ENCODE measurements around the gene TUBAL3. TPM values are rescaled to one million over a fixed set of nuclear protein-coding genes. Genes with fewer than 3 reads are reported as not detected.
"Not testable (repeated sequence)": the region's sequence is repeated elsewhere in the genome, so short reads cannot be mapped to it uniquely, and the experiment has no call there.

TUBAL3 gene
- total RNA-seq, 2 experiments from 2014 or later, result not detected

GRCh38 chr10:5413012-5413938 is 8.6 kb upstream of the TUBAL3 start:
- ATAC-seq, result peak; percentile 2

GRCh38 chr10:5412277-5412941 is 7.8 kb upstream of the TUBAL3 start, which contains the start of gene NET1:
Gene NET1, plus strand, starts transcription at chr10:5412557. Its CDS starts 136 bp downstream, at chr10:5412693.
- peak; percentile 85 for DNase-seq
- ATAC-seq, result peak; percentile 95
- Mint-ChIP-seq H3K9me3 (ENCODE audit: low read depth) (no peaks in the 10 kb centered on the region), H3K36me3 (peaks cover 19% of the 10 kb centered on the region), H3K4me1 (peaks cover 4% of the 10 kb centered on the region), H3K27me3 (peaks cover 25% of the 10 kb centered on the region), H3K27ac (peak within 1 kb of the TSS; percentile 44), H3K4me3 (no peak within 1 kb of the TSS)
- CTCF ChIA-PET, result interaction anchor here (1.4 to 1.7 kb wide), 3 partner anchors 21 to 563 kb away, joined by 3 to 7 read pairs (median 4); no protein-coding TSS in a partner anchor

More at GRCh38 chr10:5413012-5413938, 8.6 kb upstream of the TUBAL3 start:
- CTCF ChIA-PET, result interaction anchor here (0.6 to 1.7 kb wide), 3 partner anchors 20 to 564 kb away, joined by 4 to 7 read pairs (median 4); no protein-coding TSS in a partner anchor
- no peak overlapping the region for H3K27ac Mint-ChIP-seq
- H3K27me3 Mint-ChIP-seq, result peaks cover 19% of the 10 kb centered on the region
- H3K4me1 Mint-ChIP-seq, result peaks cover 4% of the 10 kb centered on the region
- no peak for DNase-seq
- H3K4me3 Mint-ChIP-seq, result no peak overlapping the region
- H3K36me3 Mint-ChIP-seq, result peaks cover 24% of the 10 kb centered on the region
- H3K9me3 Mint-ChIP-seq (ENCODE audit: low read depth), result peaks cover 3% of the 10 kb centered on the region

GRCh38 chr10:5411941-5412276 is 7.3 kb upstream of the TUBAL3 start:
- H3K9me3 Mint-ChIP-seq (ENCODE audit: low read depth), result no peaks in the 10 kb centered on the region
- H3K27ac Mint-ChIP-seq, result no peak overlapping the region
- no peak overlapping the region for H3K4me3 Mint-ChIP-seq
- peaks cover 14% of the 10 kb centered on the region for H3K36me3 Mint-ChIP-seq
- DNase-seq (no peak), ATAC-seq (no peak)
- peaks cover 25% of the 10 kb centered on the region for H3K27me3 Mint-ChIP-seq
- H3K4me1 Mint-ChIP-seq, result peaks cover 4% of the 10 kb centered on the region
- CTCF ChIA-PET, result interaction anchor here (1.0 to 1.4 kb wide), 2 partner anchors 29 to 562 kb away, joined by 3 to 7 read pairs; no protein-coding TSS in a partner anchor

GRCh38 chr10:5410787-5411186 is 6.2 kb upstream of the TUBAL3 start:
- H3K27ac Mint-ChIP-seq, ATAC-seq: not testable (repeated sequence)
- CTCF ChIA-PET, result interaction anchor here (1.0 to 1.5 kb wide), 2 partner anchors 561 to 596 kb away, joined by 3 to 7 read pairs; no protein-coding TSS in a partner anchor

GRCh38 chr10:5406918-5407317 is 2.3 kb upstream of the TUBAL3 start:
- DNase-seq, result no peak
- CTCF ChIA-PET, result no interaction called here
- no peak overlapping the region for H3K27ac Mint-ChIP-seq
- no peak overlapping the region for H3K4me3 Mint-ChIP-seq
- no peaks in the 10 kb centered on the region for H3K9me3 Mint-ChIP-seq (ENCODE audit: low read depth)
- peaks cover under 1% of the 10 kb centered on the region for H3K4me1 Mint-ChIP-seq
- H3K27me3 Mint-ChIP-seq, result peaks cover 33% of the 10 kb centered on the region
- H3K36me3 Mint-ChIP-seq, result peaks cover 2% of the 10 kb centered on the region
- no peak for ATAC-seq

More at GRCh38 chr10:5410787-5411186, 6.2 kb upstream of the TUBAL3 start:
- not testable (repeated sequence) for H3K36me3 Mint-ChIP-seq; DNase-seq; H3K4me3 Mint-ChIP-seq; H3K9me3 Mint-ChIP-seq (ENCODE audit: low read depth); H3K4me1 Mint-ChIP-seq
- H3K27me3 Mint-ChIP-seq, result peaks cover 28% of the 10 kb centered on the region

- no peaks in the 10 kb centered on the region for H3K9me3 Mint-ChIP-seq (ENCODE audit: low read depth)
- CTCF ChIA-PET, result no interaction called here
- H3K27ac Mint-ChIP-seq, result no peak overlapping the region
- H3K4me3 Mint-ChIP-seq, result no peak overlapping the region
- DNase-seq (no peak), ATAC-seq (no peak)
- peaks cover 25% of the 10 kb centered on the region for H3K27me3 Mint-ChIP-seq
- no peaks in the 10 kb centered on the region for H3K4me1 Mint-ChIP-seq
- peaks cover under 1% of the 10 kb centered on the region for H3K36me3 Mint-ChIP-seq
Measured at GRCh38 chr10:5402798-5403197, 1.8 kb downstream of the TUBAL3 start.

- Mint-ChIP-seq H3K4me1 (no peaks in the 10 kb centered on the region), H3K27ac (no peak overlapping the region), H3K27me3 (peaks cover 22% of the 10 kb centered on the region), H3K9me3 (ENCODE audit: low read depth) (no peaks in the 10 kb centered on the region), H3K36me3 (no peaks in the 10 kb centered on the region), H3K4me3 (no peak overlapping the region)
- no peak for DNase-seq
- no peak for ATAC-seq
- CTCF ChIA-PET, result no interaction called here
Measured at GRCh38 chr10:5400468-5401240, 4.0 kb downstream of the TUBAL3 start.

- Mint-ChIP-seq H3K36me3 (no peaks in the 10 kb centered on the region), H3K27ac (no peak overlapping the region), H3K9me3 (ENCODE audit: low read depth) (no peaks in the 10 kb centered on the region), H3K4me1 (no peaks in the 10 kb centered on the region), H3K27me3 (peaks cover 22% of the 10 kb centered on the region), H3K4me3 (no peak overlapping the region)
- CTCF ChIA-PET, result no interaction called here
- DNase-seq, result no peak
- no peak for ATAC-seq
Measured at GRCh38 chr10:5399332-5399731, 5.3 kb downstream of the TUBAL3 start.

GRCh38 chr10:5396556-5397300 is 7.9 kb downstream of the TUBAL3 start:
- Mint-ChIP-seq H3K27ac (no peak overlapping the region), H3K4me3 (no peak overlapping the region), H3K9me3 (ENCODE audit: low read depth) (peaks cover 2% of the 10 kb centered on the region), H3K27me3 (peaks cover 16% of the 10 kb centered on the region), H3K36me3 (no peaks in the 10 kb centered on the region), H3K4me1 (no peaks in the 10 kb centered on the region)
- DNase-seq (no peak), ATAC-seq (no peak)
- CTCF ChIA-PET, result no interaction called here

GRCh38 chr10:5395168-5395567 is 9.5 kb downstream of the TUBAL3 start:
- Mint-ChIP-seq H3K4me1 (no peaks in the 10 kb centered on the region), H3K27me3 (peaks cover 11% of the 10 kb centered on the region), H3K36me3 (peaks cover 7% of the 10 kb centered on the region), H3K27ac (no peak overlapping the region), H3K9me3 (ENCODE audit: low read depth) (peaks cover 14% of the 10 kb centered on the region), H3K4me3 (no peak overlapping the region)
- DNase-seq (no peak), ATAC-seq (no peak)
- CTCF ChIA-PET, result interaction anchor here (1.1 kb wide), 1 partner anchor 545 kb away, joined by 3 read pairs; no protein-coding TSS in a partner anchor

GRCh38 chr10:5393529-5393928 is 11.1 kb downstream of the TUBAL3 start:
- no peak for ATAC-seq
- Mint-ChIP-seq H3K9me3 (ENCODE audit: low read depth) (peaks cover 19% of the 10 kb centered on the region), H3K4me1 (no peaks in the 10 kb centered on the region), H3K36me3 (peaks cover 9% of the 10 kb centered on the region), H3K27ac (no peak overlapping the region), H3K27me3 (peaks cover 5% of the 10 kb centered on the region), H3K4me3 (no peak overlapping the region)
- no peak for DNase-seq
- CTCF ChIA-PET, result no interaction called here

- ATAC-seq, result no peak
- H3K27ac Mint-ChIP-seq, result no peak overlapping the region
Measured at GRCh38 chr10:5391790-5392189, 12.8 kb downstream of the TUBAL3 start.

More at GRCh38 chr10:5391790-5392189, 12.8 kb downstream of the TUBAL3 start:
- no peak overlapping the region for H3K4me3 Mint-ChIP-seq
- CTCF ChIA-PET, result interaction anchor here (1.3 kb wide), 1 partner anchor 42 kb away, joined by 3 read pairs; no protein-coding TSS in a partner anchor
- H3K36me3 Mint-ChIP-seq, result peaks cover 10% of the 10 kb centered on the region
- peaks cover 19% of the 10 kb centered on the region for H3K9me3 Mint-ChIP-seq (ENCODE audit: low read depth)
- H3K27me3 Mint-ChIP-seq, result peaks cover 3% of the 10 kb centered on the region
- DNase-seq, result no peak
- H3K4me1 Mint-ChIP-seq, result no peaks in the 10 kb centered on the region
